ENCODE data around the gene ZSCAN10.
"Not testable (repeated sequence)": the region's sequence is repeated elsewhere in the genome, so short reads cannot be mapped to it uniquely, and the experiment has no call there.

ZSCAN10 gene

DNA sequence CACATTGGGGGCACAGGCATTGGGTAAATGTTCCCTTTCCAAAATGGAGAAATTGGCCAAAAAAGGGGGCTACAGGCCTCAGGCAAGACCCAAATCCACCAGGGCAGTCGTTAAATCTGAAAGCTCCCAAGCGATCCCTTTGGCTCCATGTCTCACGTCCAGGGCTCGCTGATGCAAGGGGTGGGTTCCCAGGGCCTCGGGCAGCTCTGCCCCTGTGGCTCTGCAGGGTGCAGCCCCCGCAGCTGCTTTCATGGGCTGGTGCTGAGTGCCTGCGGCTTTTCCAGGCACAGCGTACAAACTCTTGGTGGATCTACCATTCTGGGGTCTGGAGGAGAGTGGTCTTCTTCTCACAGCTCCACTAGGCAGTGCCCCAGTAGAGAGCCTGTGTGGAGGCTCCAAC lies 15.7 kb downstream of the ZSCAN10 start:
- not testable (repeated sequence) for DNase-seq

DNA sequence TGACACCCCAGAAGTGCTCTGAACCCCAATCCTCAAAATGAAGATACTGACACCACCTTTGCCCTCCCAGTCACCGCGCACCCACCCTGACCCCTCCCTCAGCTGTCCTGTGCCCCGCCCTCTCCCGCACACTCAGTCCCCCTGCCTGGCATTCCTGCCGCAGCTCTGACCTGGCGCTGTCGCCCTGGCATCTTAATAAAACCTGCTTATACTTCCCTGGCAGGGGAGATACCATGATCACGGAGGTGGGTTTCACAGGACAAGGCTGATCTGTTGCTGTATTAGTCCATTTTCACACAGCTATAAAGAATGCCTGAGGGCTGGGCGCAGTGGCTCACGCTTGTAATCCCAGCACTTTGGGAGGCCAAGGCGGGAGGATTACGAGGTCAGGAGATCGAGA lies 17.1 kb downstream of the ZSCAN10 start:
- not testable (repeated sequence) for DNase-seq

DNA sequence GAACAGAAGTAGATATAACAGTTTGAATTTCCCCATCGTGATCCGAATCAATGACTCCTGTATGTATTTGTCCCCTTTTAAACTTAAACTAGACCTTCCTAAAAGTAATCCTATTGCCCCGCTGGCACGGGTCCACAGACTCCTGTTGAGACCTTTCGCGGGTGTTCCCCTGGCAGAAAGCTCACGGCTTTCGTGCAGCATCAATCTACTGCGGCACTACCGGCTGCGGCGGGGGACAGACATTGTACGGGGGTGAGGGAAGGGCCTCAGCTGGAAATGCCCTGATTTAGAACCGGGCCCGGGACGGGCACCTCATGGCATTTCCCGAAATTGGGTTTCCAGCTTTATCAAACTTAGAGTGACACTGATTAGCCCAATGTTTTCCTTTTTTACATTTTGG lies 19.1 kb downstream of the ZSCAN10 start:
- no peak for DNase-seq

DNA sequence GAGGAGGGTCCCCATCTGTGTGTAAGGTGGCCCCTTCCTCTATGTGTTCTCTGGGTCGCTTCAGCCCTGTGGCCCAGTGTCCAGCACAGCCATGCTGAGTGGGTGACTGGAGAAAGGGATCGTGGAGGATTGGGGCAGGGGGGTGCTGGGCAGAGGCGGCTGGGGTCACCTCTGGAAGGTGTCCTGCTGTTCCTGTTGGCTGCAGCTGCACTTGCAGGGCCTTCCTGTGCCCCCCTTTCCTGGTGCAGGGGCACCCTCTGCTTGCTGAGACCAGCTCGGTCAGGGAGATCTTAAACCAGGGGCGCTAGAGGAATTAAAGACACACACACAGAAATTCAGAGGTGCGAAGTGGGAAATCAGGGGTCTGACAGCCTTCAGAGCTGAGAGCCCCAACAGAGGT lies 22.5 kb downstream of the ZSCAN10 start:
- DNase-seq, result no peak

DNA sequence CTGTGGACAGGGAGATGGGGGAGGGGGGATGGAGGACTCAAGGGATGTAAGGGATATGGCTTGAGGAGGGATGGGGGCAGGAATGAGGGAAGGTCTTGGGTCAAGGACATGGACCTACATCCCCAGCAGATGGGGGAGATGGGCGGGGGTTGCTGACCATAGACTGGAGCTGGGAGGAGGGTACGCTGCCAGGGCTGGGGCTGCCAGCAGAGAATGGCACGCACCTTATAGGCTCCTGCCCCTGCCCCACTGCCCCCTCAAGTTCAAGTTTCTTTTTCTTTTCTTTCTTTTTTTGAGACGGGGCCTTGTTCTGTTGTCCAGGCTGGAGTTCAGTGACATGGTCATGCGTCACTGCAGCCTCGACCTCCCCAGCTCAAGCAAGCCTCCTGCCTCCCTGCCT lies 23.1 kb downstream of the ZSCAN10 start:
- DNase-seq, result not testable (repeated sequence)

DNA sequence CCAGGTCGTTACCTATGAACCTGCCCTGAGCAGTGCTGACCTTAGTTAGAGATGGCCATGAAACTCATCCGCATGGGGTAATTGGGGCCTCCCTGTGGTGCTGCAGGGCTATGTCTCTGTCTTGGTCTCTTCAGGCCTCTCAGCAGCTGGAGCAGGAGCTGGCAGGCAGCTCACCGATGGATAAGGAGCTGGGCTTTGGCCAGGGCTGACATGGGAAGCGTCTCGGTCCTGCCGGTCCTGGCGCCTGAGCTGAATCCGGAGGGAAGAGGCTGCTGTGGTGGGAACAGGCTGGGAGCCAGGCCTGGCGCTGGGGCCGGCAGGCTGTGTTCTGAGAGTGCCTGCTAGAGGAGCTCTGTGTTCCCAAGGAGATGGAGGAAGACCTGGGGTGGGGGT lies 23.6 kb downstream of the ZSCAN10 start:
- no peak for DNase-seq

DNA sequence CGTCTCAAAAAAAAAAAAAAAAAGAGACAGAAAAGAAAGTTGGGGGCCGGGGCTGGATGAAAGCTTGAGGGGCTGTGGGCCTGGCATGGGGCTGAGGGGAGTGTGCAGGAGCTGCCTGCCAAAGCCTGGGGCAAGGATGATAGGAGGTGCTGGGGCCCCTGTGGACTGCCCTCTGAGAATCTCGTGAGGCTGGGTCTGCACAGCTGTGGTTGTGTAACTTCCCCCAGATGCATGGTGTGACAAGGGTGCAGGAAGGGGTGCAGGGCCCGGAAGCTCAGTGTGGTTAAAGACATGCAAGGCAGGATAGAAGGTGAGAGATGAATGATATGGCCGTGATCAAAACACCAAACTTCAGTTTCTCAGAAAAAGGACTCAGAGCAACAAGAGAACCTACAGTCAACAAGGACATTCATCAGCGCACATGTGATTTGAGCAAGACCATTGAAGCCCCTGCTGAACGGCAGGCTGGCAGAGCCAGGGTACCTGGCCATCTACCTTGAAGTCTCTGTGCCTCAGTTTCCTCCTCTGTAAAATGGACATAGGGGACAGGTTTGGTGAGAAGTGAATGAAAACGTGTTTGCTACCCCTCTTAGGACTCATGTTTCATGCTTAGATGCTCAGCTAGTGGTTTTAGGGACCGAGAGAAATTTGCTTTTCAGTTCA lies 24.1 kb downstream of the ZSCAN10 start:
- DNase-seq, result no peak

DNA sequence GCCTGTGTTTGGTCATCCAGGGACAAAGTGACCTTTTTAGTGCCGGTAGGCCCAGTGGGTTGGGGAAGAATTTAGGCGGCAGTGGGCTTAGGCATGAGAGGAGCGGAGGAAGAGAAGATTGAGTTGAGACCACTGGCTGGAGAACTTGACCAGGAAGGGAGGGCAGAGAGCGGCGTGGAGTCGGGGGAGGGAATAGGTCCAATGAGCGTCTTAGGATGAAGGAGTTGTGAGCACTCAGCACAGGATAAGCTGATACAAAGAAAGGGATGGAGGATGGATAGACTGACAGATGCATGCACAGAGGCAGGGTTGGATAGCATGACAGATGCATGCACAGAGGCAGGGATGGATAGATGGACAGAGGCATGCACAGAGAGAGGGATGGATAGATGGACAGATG lies 25.6 kb downstream of the ZSCAN10 start:
- no peak for DNase-seq

DNA sequence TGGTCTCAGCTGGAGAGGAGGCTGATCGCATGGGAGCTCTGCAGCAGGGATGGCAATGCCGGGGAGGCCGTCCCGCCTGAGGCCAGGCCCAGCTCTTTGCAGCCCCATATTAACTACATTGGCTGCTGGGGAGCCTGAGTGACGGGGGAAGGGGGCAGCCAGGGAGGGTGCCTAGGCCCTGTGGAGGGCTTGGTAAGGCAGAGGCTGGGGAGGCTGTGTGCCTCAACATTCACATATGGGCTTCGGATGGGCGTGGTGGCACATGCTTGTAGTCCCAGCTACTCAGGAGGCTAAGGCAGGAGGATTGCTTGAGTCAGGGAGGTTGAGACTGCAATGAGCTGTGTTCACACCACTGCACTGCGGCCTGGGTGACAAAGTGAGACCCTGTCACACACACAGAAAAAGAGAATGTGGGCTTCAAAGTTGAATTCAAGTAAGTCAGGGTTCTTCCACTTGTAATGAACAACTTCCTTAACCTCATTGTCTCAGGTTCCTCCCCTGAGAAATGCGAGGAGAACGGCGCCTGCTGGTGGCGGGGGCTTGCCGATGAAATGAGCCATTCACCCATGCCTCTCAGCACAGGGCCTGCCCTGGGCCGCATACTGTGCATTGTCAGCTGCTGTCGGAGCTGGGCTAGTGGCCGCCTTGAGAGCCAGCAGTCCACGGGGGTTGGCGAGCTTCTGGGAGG lies 26.4 kb downstream of the ZSCAN10 start:
- not testable (repeated sequence) for DNase-seq

DNA sequence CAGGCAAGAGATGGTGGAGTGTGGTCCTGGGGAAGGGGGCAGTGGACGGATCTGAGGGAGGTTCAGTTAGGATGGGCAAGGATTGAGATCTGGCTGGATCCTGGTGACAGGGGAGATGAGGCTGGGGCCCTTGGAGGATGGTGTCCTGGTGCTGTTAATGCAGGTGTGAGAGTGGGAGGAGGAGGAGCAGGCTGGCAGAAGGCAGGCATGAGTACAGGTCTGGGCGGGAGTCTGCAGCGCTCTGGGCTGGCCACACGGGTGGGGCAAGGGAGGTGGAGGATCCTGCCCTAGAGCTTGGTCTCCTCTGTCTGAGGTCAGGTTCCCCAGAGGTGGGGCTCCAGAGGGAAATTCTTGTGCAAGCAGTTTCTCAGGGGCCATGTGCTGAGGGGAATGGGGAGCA lies 26.9 kb downstream of the ZSCAN10 start:
- DNase-seq, result not testable (repeated sequence)

DNA sequence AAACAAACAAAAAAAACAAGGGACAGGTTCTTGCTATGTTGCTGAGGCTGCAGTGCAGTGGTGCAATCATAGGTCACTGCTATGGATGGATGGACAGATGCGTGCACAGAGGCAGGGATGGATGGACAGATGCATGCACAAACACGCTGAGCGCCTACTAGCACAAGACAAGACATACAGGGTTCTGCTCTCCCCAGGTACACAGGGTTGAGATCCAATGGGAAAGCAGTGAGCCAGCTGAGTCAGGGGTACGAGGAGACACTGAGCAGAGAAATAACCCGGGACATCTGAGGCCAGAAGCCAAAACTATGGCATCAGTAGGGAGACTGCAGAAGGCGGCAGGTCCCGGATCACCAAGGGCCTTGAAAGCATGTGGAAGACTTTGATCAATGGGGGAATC lies 27.4 kb downstream of the ZSCAN10 start:
- no peak for DNase-seq

DNA sequence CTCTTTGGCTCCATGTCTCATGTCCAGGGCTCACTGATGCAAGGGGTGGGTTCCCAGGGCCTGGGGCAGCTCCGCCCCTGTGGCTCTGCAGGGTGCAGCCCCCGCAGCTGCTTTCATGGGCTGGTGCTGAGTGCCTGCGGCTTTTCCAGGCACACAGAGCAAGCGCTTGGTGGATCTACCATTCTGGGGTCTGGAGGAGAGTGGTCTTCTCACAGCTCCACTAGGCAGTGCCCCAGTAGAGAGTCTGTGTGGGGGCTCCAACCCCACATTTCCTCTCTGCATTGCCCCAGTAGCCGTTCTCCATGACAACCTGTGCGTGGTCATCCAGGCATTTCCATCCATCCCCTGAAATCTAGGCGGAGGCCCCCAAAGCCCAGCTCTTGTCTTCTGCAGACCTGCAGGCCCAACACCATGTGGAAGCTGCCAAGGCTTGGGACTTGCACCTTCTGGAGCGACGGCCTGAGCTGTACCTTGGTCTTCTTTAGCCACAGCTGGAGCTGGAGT lies 28.4 kb downstream of the ZSCAN10 start:
- no peak for DNase-seq

DNA sequence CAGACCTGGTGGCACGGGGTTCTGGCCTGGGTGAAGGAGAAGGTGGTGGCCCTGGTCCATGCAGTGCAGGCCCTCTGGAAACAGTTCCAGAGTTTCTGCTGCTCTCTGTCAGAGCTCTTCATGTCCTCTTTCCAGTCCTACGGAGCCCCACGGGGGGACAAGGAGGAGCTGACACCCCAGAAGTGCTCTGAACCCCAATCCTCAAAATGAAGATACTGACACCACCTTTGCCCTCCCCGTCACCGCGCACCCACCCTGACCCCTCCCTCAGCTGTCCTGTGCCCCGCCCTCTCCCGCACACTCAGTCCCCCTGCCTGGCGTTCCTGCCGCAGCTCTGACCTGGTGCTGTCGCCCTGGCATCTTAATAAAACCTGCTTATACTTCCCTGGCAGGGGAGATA lies 29.9 kb downstream of the ZSCAN10 start:
- not testable (repeated sequence) for DNase-seq

DNA sequence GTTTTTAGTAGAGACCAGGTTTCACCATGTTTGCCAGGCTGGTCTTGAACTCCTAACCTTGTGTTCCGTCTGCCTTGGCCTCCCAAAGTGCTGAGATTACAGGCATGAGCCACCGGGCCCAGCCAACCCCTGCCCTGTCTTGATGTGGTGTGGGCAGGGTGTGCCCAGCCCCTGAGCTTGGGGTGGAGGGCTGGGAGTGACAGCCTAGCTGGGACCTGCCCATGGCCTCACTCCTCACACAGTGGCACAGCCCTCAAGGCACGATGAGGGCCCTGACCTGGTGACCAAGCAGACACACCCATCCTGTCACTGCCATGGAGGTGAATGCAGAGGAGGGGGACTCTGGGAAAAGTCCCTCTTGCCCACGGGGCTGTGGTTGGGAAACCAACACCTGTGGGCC lies 30.6 kb downstream of the ZSCAN10 start:
- DNase-seq, result no peak

DNA sequence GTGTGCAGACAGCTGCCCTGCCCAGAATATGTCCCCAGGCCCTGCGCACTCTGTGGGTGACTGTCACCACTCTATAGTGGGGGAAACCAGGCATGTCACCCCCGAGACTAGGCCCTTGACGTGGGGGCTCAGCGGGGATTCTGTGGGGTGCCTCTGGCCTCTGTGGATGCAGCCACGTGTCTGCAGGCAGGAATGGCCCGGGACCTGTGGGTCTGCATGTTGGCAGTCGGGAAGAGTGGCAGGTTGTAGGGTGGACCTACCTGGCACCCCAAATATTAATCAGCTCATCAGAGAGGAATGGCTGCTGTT lies 32.7 kb downstream of the ZSCAN10 start:
- DNase-seq, result no peak

DNA sequence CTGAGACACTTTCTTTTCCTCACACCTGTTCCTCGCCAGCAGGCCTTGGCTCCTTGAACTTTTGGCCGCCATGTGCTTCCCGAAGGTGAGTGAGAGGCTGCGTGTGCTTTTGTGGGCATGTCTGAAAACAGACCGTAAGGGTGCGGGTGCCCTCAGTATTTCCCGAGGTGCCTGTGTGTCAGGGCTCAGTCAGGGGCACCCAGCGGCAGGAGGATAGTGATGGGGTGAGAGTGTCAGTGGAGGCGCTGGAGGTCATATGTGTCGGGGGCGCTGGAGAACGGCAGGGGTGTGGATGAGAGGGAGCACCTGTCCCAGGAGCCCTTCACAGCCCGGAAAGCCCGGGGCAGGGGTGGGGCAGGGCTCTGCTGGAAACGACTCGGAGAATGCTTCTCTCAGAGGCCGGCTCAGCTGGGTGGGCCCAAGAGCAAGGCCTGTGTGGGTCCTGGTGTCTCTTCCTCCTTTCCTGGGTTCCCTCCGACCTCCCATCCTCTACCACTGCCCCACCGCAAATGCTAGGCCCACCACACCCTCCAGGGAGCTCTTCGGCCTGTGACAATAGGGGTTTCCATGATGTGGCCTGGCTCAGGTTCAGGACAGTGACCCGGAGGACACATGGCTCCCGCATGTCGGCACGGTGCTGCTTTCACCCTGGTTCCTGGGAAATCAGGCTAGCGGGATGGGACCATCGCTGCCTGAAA lies 33.2 kb downstream of the ZSCAN10 start:
- no peak for DNase-seq

DNA sequence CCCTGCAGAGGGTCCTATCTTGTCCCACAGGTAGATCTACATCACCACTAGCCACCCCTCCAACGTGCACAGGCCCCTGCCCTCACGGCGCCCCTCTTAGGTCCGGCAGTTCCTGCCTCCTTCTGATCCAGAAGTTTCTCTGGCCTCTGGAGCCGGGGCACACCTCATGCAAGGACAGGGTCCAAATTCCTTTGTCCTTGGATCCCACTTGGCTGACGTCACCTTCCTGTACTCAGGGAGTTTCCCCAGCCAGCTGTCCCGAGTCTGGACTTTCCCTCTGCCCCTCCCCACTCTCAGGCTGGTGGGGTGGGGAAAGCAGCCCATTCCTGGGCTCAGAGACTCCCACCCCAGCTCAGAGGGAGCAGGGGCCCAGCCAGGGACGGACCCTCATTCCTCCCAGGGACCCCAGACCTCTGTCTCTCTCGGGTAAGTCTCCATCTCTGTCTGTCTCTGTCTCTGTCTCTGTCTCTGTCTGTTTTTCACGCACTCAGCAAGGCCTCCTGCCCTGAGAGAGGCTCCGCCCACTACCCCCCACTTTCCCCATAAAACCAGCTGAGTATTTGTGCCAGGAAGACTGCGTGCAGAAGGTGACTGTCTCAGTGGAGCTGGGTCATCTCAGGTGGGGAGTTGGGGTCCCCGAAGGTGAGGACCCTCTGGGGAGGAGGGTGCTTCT lies 33.9 kb downstream of the ZSCAN10 start, which contains the start of gene IL32:
TSS of gene IL32 (plus strand) at position 572 of the 673 bp plus-strand sequence. CDS start 172 bp downstream, outside the sequence.
- no peak for DNase-seq

DNA sequence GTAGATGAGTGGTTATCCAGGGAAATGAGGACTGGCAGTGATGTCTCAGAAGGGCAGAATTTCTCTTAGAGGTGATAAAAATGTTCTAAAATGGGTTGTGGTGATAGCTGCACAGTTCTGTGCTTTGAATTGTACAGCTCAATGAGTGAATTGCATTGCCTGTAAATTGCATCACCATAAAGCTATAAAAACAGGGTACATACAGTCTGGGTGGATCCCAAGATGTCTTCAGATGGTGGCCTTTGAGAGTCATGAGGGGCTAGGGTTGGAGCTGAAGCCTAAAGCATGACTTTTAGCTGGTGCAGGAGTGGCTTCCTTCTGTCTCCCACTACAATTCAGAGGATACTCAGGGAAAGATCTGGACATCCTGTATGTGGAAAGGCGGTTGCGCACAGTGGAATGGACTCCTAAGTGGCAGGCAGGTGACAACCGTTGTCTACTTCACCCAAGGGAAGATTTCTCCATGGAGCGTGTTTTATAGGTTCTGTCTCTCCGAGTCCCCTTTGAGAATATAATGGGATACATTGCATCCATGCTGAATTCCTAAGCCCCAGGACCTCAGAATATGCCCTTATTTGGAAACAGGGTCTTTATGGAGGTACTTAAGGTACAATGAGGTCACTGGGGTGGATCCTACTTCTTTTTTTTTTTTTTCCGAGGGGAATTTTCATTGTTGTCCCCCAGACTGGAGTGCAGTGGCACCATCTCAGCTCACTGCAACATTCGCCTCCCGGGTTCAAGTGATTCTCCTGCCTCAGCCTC lies 35.3 kb downstream of the ZSCAN10 start:
- DNase-seq, result no peak

DNA sequence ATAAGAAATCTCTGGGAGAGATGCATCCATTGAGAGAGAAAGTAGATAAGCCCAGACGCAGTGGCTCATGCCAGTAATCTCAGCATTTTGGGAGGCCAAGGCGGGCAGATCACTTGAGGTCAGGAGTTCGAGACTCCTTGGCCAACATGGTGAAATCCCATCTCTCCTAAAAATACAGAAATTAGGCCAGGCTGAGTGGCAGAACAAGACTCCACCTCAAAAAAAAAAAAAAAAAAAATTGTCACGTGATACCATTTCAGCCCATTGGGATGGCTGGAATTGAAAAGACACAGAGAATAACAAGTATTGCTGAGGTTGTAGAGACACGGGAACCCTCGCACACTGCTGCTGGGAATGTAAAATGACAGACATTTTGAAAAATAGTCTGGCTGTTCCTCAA lies 36.5 kb downstream of the ZSCAN10 start:
- DNase-seq, result no peak

DNA sequence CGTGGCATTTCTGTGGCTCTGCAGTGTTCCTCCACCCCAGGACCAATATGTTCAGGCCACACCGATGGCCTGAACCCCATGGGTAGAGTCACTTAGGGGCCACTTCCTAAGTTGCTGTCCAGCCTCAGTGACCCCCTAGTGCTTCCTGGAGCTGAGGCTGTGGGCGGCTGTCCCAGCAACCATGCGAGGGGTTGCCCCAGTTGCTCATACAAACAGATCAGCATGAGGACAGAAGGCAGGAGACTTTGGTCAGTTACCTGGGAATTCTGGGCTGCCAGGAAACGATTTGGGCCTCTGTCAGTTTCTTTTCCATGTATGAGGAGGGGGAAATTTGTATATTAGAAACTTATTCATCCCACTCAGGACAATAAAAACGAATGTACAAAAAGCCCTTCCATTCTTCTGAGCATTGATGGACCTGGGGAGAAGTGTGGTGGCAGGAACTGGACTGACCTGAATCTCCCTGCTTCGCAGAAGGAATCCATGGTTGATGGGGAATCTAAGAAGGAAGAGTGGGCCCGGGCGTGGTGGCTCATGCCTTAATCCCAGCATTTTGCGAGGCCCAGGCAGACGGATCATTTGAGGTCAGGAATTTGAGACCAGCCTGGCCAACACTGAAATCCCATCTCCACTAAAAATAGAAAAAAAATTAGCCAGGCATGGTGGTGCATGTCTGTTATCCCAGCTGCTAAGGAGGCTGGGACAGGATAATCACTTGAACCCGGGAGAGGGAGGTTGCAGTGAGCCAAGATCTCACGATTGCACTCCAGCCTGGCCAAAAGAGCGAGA lies 38.6 kb downstream of the ZSCAN10 start:
- no peak for DNase-seq

DNA sequence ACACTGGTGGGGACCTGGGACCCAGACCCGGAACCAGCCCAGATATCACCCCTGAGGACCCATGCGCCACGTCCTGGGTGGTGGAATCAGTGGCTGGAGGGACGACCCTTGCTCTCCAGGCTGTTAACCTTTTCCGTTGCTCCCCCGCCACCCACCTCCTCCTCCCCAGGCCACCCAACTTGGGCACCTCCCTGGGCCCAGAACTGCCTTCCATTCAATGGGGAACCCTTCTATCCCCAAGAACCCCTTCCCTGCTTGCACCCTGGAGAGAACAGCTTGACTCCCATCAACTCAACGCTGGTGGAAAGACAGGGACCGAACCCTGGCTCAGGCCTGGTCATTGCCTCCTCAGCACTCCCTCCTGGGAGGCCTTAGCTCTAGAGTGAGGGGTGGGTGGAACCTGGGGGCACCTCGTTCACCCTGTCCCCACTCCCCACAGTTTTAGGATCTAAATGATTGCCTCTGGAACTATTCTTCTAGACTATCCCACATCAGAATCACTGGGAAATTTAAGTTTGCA lies 39.3 kb downstream of the ZSCAN10 start:
- no peak for DNase-seq
